GM21447 (cell line): Measurements from ENCODE around the gene GNA15.

Source experiments
- ATAC-seq: cut with Tn5 transposase; IDR thresholded peaks from one replicate; pipeline ENCODE4 v1.9.1; 2021; ENCODE audit not compliant: unreplicated experiment

GNA15 gene

DNA sequence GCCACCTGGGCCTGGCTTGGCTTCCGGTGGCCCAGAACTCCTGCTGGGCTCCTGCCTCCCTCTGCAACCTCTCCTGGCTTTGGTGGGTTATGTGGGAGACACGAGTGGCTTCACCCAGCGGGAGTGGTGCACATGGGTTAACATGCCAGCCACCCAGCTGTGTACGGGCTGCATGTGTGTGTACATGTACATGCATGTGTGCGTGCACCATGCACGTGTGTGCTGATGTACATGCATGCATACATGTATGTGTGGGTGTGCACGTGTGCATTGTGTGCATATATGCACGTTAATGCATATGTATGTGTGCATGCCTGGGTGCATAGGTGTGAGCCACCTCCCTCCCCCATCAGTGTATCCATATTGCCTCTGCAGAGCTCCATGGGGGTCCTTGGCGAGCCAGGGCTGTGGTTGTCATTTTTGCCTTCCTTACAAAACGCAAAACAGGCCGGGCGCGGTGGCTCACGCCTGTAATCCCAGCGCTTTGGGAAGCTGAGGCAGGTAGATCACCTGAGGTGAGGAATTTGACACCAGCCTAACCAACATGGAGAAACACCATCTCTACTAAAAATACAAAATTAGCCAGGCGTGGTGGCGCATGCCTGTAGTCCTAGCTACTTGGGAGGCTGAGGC lies 29.2 kb upstream of the GNA15 start:
- no peak for ATAC-seq

DNA sequence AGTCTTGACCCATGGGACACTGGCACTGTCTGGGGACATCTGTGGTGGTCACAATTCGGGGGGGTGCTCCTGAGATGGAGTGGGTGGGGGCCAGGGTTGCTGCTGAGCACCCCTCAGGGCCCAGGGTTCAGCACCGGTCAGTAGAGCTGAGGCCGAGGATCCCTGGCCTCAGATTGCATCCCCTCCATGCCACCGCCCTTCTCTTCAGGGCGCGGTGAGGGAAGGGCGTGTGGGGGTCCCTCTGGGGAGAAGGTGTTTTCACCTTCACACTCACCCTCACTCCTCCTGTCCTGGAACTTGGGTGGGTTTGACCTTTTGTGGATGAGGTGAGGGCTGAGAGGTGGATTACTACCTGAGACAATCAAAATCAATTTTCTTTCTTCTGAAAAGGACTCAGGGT lies 28.2 kb upstream of the GNA15 start:
- ATAC-seq, result no peak

DNA sequence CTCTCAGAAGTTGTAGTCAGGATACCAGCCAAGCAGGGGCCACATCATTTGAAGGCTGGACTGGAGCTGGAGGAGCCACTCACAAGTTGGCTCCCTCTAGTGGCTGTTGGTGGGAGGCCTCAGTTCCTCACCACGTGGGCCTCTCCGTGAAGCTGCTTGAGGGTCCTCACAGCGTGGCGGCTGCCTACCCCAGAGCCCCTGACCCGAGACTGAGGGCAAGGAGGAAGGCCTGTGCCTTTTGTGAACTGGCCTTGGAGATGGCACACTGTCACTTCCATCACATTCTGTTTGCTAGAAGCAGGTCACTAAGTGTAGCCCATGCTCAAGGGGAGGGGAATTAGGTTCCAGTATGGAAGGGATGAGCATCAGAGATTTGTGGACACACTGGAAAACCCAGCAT lies 27.1 kb upstream of the GNA15 start:
- ATAC-seq, result no peak

DNA sequence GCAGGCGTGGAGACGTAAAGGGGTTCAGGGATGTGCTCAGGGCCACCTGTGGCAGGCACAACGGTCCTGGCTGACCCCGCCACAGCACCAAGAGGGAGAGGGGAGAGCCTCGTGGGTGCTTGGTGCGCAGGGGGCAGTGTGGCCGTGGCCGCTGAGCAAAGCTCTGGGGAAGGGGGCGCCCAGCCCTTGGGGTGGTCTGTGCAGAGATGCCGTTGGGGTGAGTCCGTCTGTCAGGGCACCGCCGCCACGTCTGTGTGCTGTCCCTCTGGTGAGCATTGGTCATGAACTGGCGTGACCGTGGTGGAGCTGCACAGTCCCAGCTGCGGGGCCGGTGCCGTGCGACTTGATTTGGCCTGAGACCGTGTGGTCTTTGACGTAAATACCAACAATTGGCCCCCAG lies 26.3 kb upstream of the GNA15 start:
- no peak for ATAC-seq

DNA sequence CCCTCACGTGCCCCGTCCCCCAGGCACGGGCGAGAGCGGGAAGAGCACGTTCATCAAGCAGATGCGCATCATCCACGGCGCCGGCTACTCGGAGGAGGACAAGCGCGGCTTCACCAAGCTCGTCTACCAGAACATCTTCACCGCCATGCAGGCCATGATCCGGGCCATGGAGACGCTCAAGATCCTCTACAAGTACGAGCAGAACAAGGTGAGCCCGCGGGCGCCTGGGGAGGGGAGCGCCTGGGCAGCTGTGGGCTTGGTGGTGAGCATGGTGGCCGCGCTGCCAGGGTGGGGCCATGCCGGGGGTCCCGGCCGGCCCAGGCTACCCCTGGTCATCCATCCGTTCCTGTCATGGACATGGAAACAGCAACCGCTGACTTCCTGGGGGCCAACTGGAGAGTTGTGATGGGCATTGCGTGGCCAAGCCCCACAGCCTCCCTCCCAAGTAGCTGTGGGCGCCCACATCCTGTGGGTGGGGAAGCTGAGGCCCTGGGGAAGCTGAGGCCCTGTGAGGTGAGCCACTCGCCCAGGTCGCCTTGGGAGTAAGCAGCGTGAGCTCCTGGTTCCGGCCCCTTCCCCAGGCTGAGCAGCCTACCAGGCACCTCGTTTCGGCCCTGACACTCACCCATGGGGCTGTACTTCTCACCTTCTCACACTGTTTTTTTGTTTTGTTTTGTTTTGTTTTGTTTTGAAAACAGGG lies 25.6 kb upstream of the GNA15 start:
- no peak for ATAC-seq

DNA sequence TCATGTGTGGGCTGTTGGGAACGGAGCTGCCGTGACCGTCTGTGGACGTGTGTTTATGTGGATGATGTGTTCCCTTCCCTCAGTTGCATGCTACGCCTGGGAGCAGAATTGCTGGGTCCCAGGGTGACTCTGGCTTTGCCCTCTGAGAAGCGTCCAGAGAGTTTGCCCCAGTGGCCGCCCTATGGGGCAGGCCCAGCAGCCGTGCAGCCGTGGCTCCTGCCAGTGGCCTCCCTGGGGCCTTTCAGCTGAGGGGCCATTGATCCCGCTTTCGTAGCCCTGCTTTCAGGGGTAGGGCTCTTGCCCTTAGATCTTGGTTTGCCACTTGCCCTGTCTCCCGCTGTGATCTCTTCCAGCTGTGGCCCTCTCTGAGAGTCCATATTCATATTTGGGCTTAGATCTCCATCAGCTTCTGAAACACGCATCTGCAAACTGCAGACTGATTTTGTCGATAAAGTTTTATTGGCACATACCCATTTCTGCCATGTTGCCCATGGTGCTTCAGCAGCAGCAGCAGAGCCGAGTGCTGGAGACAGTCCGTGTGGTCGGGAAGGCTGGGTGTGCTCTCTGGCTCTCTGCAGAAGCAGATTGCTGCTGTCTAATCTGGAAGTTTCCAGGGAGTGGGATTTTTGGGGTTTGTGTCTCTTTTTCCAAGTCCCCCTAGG lies 24.1 kb upstream of the GNA15 start:
- ATAC-seq, result no peak

DNA sequence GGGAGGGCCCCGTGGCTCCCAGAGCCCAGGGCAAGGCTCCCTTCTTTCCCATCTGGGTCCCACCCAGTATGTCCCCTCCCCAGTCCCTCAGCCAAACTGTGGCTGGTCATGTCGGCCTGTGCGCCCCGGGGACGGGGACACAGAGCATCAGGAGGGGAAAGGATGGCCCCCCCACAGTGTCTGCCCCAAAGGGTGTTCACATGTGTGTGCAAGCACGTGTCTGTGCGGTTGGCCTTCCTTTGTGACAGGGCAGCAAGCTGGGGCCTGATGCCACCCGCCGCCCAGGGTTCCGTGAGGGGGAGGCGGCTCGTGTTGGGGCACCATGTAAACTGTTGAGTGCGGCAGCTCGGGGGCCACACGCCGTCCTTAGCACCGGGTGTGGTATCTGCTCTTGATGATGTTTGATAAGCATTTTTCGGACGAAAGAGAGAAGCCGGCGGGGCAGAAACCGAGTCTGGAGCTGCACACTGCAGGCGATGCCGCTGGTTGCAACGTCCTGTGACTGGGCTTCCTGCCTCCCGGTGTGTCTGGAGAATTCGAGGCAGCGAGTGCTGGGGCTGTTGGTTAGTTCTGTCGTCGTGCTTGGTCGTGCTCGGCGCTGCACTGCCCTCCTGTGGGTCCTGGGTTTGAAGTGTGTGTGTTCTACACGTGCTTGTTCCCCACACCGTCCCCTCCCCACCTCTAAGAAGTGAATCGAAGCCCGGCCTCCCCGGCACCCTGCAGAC lies 23.3 kb upstream of the GNA15 start:
- no peak for ATAC-seq

DNA sequence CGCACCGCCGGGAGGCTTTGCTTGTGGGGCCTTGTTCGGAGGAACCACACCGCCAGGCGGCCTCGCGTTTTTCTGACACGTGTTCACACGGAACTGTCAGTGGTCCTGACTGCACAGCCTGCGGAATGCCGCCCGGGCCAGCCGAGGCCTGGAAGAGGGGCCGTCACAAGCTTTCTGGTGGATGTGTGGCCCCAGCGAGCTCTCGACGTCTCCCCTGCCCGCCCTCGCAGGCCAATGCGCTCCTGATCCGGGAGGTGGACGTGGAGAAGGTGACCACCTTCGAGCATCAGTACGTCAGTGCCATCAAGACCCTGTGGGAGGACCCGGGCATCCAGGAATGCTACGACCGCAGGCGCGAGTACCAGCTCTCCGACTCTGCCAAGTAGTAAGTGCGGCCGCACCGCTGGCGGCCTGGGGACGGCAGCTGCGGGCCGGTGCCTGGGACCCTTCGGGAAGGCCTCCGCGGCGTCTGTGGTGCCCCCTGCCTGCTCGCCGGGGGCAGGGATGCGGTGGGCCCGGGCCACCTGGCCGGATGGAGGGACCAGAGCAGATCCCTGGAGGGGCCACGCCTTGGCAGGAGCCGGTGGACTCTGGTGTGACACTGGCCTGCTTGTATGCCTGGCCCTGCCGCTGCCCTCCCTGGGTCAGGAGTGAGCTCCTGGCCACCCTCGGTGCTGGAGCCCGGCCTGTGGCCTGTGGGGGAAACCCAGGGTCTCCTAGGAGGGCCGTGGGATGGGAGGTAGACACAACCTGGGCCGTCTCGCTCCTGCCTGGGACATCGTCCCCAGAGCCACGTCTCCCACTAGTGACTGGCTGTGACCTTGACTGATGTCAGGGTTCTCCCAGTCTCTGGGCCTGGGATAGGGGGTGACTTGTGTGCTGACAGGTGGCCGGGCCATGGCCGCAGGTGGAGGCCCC lies 22.5 kb upstream of the GNA15 start:
- ATAC-seq, result no peak

DNA sequence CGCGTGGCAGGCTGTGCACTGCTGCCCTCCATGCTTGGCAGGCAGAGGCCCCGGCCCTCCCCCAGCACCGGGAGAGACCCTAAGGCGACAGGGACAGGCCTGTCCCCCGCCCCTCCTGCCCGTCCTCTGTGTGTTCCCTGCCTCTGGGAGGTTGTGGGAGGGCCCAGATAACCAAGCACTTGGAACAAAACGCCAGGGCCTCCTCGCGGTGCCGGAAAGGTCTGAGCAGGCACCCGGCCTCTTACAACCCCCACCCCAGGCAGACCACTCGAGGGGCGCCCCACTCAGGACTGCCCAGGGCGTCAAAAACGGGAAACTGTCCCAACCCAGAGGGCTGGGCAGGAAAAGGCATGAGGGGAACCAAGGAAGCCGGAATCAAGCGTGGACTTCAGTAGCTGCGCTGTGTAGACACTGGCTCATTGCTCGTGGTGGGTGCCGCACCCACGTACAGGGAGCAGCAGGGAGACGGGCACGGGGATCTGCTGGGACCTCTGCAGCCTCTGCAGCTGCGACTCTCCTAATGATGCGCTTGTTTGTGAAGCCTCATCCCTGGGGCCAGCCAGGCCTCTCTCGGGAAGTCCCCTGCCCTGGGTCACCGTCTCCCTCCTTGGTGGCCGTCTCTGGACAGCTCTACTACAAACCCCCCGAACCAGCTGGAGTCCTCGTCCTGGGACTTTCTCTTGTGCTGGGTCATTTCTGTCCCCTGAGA lies 21.7 kb upstream of the GNA15 start:
- no peak for ATAC-seq

DNA sequence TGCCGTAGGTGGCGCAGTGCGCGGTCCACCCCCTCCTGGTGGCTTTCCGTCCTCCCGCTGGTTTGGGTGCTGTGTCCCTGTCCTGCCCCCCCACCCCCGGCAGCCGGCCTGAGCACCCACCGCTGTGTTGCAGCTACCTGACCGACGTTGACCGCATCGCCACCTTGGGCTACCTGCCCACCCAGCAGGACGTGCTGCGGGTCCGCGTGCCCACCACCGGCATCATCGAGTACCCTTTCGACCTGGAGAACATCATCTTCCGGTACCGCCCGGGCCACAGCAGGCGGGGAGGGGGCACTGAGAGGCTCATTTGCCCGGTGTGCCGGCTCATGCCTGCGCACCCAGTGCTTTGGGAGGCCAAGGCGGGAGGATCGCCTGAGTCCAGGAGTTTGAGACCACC lies 21.0 kb upstream of the GNA15 start:
- no peak for ATAC-seq

DNA sequence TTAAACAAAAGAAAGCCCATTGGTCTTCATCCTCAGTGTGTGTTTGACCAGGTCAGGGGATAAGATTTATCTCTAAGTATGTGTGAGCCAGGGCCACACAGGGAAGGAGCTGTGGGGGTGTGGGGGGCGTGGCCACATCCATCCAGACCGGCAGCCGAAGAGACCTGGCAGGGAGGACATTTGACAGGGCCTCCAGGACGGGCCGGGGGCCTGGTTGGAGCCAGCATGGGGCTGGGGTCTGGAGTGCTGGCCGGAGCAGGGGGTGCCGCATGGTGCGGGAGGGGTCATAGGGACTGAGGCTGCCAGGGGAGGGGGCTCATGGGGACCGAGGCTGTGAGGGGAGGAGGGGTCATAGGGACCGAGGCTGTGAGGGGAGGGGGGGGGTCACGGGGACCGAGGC lies 20.4 kb upstream of the GNA15 start:
- no peak for ATAC-seq

DNA sequence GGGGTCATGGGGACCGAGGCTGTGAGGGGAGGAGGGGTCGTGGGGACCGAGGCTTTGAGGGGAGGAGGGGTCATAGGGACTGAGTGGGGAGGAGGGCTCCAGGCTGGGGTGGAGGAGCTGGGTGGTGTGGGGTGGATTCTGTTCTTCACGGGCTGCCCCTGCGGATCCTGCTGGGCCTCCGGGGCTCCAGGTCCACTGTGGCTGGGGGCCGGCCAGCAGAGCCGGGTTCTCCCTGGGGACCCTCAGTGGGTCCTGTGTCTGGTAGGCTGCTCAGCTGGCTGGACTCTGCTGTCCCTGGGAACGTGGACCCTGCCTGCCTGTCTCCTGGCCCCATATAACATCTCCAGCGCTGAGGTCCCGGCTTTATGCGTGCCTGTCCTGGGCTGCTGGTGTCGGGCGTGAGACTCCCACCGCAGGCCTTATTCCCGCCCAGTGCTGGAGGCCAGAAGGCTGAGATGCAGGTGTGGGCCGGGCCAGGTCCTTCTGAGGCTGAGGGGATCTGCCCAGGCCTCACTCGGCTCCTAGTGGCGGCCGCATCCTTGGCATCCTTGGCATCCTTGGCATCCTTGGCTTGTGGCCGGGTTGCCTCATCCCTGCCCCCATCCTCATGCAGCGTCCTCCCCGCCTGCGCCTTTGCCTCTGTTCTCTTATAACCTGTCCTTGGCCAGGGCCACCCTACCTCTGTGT lies 19.8 kb upstream of the GNA15 start:
- no peak for ATAC-seq

DNA sequence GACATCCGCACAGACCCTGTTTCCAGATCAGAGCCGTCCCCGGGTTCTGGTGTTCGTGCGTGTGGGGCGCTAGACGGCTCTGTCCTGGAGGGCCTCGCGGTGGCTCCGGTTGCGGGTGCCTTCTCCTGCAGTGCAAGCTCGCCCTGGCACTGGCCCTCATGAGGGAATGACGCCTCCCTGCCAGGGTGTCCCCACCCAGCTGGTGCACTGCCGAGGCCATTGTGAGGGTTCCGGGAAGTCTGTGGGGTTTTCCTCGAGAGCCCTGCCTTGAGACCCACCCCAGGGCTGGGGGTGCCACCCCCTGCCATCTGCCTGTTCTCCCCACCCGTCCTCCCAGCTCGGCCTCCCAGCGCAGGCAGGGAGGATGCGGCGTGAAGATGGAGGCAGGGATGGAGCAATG lies 19.2 kb upstream of the GNA15 start:
- ATAC-seq, result no peak

DNA sequence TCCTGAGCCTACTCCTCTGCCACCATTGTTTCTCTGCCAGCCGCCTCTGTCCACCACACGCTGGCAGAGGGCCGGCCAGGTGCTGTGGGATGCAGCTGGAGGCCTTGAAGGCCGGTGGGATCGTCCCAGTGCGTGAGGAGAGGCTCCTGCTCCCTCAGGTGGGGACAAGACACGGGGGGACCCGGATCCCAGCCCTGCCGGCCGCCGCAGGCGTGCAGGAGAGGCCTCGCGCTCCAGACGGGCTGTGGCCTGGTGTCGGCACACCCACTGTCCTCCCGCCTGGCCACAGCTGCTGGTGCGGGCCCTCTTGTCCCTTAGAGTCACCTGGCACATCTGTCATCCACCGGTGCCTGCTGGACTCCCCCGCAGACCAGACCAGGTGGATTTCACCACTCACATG lies 18.1 kb upstream of the GNA15 start:
- no peak for ATAC-seq

DNA sequence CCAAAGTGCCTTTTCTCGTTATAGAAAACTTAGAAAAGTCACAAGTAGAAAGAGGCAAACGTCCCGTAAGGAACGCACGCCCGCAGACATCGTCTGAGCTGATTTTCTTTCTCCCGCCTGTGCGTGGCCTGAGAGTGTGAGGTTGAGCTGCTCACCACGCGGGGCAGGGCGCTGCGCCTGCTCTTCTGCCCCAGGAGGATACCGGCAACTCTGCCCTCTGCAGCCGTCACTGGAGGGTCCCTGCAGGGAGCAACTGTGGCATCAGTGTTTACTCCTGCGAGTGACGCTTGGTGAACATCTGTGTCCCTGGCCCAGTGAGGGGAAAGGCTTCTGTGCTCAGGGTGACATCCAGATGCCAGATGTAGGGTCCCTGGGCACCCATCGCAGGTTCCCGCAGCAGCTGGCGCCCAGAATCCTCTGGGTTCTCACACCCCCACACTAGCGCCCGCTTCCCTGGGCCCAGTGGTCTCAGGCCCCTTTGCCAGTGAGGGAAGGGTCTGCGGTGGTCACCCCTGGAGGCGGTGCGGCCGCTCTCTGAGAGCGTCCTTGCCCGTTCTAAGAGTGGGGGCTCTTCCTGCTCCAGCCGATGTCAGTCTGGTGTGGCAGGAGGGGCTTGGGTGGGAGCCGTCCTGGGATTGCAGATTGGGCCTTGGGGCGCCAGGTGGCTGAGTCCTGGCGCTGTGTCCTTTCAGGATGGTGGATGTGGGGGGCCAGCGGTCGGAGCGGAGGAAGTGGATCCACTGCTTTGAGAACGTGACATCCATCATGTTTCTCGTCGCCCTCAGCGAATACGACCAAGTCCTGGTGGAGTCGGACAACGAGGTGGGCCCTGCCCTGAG lies 17.4 kb upstream of the GNA15 start:
- ATAC-seq, result no peak

DNA sequence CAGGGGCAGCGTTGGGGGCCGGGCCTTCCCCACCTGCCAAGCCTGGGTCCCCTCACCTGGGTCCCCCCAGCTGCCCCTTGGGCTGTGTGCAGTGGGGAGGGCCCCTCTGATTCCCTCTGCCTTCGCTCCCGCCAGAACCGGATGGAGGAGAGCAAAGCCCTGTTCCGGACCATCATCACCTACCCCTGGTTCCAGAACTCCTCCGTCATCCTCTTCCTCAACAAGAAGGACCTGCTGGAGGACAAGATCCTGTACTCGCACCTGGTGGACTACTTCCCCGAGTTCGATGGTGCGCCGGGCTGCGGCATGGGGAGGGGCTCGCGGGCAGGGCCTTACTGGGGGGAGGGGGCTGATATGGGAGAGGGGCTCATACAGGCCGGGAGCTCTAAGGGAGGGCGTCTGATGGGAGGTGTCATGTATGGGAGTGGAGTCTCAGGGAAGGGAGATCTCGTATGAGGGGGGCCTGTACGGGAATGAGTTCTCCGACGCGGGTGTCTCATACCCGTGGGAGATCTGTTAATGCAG lies 16.7 kb upstream of the GNA15 start:
- ATAC-seq, result no peak

DNA sequence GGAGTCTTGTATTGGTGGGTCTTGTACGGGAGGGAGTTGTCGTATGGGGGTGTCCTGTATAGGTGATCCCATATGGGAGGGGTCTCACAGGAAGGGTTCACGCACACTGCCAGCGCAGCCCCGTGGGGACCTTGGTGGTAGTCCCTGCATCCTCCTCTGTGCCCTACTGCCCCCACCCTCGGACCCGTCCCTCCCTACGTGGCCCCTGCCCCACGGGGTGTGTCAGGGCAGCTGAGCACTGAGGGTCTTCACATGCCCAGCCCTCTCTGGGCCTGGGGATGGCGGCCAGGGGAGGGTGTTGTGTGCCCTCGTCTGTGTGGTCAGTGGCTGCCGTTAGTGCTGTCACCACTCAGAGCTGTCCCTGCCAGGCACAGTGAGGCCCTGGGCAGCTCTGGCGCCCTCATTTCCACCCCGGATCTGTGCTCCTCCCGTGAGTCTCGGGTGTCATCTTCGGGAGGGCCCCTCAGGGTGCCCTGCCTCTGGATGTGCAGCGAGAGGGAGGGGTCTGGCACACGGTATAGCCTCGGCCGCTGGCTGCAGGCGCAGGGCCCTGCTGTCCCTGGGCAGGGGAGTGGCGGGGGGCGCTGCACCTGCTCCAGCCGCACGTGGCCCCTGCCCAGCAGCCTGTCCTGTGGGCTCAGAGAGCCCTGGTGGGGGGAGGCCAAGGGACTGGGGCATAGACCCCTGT lies 16.0 kb upstream of the GNA15 start:
- no peak for ATAC-seq
